ENCODE data around the gene NUP62.

DNA sequence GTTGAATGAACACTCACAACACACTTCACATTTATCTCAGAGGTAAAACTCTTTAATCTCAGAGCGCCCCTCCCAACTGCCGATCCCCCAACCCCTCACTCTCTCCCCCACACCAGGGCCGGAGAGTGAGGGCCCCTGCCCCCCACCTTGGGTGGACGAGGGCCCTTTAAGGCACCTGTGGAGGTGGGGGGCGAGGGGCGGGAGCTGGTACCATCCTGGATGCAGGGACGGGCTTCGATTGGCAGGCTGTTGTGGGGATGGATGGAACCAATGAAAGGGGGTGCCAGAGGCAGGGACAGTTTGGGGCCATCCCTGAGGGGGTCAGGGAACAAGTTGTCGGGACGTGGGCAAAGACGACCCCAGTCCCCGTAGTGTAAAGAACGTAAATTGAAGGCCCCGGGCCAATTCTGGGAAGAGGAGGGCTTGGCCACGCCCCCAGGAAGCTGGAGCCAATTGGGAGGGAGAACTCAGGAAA is 60.3 kb downstream of the NUP62 start:
- no peak for TF ChIP-seq CEBPB (IDR thresholded peaks at IDR 0.05)
- no peak for TF ChIP-seq EP300 (IDR thresholded peaks at IDR 0.05; ENCODE audit: borderline replicate concordance)
- TF ChIP-seq, protein P1, sequence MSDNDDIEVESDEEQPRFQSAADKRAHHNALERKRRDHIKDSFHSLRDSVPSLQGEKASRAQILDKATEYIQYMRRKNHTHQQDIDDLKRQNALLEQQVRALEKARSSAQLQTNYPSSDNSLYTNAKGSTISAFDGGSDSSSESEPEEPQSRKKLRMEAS (IDR thresholded peaks at IDR 0.05) = peak; percentile 49; the same call in 1 of the 2 replicates
- TF ChIP-seq TEAD4 (IDR thresholded peaks at IDR 0.05) = no peak
- no peak for TF ChIP-seq TAF1 (IDR thresholded peaks at IDR 0.05; ENCODE audit: low read depth)
- TF ChIP-seq, protein P2, sequence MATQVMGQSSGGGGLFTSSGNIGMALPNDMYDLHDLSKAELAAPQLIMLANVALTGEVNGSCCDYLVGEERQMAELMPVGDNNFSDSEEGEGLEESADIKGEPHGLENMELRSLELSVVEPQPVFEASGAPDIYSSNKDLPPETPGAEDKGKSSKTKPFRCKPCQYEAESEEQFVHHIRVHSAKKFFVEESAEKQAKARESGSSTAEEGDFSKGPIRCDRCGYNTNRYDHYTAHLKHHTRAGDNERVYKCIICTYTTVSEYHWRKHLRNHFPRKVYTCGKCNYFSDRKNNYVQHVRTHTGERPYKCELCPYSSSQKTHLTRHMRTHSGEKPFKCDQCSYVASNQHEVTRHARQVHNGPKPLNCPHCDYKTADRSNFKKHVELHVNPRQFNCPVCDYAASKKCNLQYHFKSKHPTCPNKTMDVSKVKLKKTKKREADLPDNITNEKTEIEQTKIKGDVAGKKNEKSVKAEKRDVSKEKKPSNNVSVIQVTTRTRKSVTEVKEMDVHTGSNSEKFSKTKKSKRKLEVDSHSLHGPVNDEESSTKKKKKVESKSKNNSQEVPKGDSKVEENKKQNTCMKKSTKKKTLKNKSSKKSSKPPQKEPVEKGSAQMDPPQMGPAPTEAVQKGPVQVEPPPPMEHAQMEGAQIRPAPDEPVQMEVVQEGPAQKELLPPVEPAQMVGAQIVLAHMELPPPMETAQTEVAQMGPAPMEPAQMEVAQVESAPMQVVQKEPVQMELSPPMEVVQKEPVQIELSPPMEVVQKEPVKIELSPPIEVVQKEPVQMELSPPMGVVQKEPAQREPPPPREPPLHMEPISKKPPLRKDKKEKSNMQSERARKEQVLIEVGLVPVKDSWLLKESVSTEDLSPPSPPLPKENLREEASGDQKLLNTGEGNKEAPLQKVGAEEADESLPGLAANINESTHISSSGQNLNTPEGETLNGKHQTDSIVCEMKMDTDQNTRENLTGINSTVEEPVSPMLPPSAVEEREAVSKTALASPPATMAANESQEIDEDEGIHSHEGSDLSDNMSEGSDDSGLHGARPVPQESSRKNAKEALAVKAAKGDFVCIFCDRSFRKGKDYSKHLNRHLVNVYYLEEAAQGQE (IDR thresholded peaks at IDR 0.05; ENCODE audit: low read depth) = no peak
- TF ChIP-seq RAD21 (IDR thresholded peaks at IDR 0.05; ENCODE audit: low read depth) = no peak
- no peak for TF ChIP-seq EGR1 (IDR thresholded peaks at IDR 0.05)
- TF ChIP-seq FOXM1 (IDR thresholded peaks at IDR 0.05; ENCODE audit: borderline replicate concordance, low read depth) = no peak; the same call in 1 of the 2 replicates
- peak; percentile 79; the same call in 1 of the 2 replicates for TF ChIP-seq ZBTB7A (IDR thresholded peaks at IDR 0.05; ENCODE audit: low read depth)
- TF ChIP-seq CREB1 (IDR thresholded peaks at IDR 0.05; ENCODE audit: low read depth) = no peak

Measured in Ishikawa (cell line).